IPS-11a (cell line): ENCODE results near the gene HOXB9.

ENCODE experiments used
- H3K4me3 ChIP-seq: one replicate; pipeline ENCODE4 v1.5.1; 2013; ENCODE audit warnings: low read depth, low read length, control low read depth

Gene HOXB9

DNA sequence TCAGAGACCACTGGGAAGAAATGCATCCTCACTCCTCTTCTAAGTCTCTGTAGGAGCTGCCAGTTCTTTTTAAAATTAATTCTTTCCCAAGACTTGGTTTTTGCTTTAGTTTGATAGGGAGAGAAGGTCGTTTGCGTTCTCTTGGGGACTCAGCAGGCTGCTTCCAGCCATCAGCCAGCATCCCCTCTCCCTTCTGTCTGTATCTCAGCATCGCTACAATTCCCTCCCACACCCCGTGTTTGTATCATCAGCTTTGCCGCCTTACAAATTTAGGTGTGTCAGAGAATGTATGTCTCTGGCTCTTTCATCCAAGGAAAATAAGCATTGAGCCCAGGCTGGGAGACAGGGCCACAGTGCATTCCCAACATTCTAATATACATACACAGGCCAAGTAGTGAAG lies 26.8 kb downstream of the HOXB9 start:
- no peak overlapping the region for H3K4me3 ChIP-seq

DNA sequence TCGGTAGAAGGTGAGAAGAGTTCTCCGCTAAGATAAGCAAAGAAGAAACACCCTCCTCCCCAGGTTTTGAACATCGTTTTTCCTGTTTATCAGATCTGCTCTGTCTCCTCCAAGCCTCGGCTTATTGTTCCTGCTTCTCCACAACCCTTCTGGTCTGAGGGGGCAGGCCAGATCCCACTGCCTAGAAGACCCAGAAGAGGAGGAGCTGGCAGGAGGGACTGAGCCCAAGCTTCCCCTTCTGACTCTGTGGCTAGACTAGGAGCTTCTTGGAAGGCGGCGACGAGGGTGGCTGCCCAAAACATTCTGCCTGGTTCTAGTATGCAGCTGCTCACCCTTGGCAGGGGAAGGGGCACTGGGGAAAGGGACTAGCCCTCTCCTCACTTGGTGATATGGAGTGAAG lies 27.4 kb downstream of the HOXB9 start:
- H3K4me3 ChIP-seq = no peak overlapping the region

DNA sequence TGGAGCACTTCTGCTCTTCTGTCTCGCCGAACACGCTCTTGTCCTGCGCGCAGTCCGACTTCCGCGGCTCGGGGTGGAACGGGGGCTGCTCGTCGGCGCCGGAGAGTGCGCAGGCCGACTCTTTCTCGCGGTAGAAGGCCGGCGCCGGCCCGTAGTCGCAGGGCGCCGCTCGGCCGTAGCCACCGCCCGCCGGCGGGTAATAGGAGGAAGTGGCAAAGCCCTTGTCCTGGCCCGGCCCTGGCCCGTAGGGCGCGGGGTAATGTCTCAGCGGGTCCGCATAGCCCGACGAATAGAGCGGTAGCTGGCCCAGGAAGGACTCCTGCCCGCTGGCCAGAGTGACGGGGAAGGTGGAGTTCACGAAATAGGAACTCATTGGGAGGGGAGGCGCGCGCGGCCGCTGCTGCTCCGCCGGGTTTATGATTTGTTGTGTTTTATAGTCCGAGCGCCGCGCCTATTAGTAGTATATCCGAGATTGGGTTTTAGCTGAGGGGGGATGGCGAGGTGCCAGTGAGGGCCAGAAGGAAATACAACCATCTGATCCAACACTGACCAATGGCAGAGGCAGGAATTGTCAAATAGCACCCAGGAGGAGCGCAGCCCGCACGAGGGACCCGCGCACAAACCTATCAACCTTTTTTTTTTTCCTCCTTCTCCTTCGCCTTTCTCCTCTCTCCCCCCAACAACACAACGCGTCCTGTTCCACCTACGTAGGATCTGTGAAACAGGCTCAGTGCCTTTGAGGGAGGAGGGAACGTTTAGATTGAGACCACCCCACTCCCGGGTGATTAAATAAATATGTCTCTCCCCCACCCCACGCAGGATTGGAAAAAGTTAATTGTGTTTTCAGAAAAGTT lies 28.2 kb downstream of the HOXB9 start:
- no peak overlapping the region for H3K4me3 ChIP-seq

DNA sequence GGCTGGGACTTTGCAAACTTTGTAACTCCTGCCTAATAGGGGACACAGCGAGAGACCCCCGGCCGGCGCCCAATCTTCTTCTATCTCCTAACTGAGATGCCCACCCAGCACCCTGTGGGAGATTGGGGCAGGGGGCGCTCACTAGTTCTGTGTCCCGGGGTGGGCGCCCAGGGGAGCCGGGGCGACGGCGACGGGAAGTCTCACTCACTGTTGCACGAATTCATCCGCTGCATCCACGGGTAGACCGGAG lies 28.7 kb downstream of the HOXB9 start:
- H3K4me3 ChIP-seq = no peak overlapping the region

DNA sequence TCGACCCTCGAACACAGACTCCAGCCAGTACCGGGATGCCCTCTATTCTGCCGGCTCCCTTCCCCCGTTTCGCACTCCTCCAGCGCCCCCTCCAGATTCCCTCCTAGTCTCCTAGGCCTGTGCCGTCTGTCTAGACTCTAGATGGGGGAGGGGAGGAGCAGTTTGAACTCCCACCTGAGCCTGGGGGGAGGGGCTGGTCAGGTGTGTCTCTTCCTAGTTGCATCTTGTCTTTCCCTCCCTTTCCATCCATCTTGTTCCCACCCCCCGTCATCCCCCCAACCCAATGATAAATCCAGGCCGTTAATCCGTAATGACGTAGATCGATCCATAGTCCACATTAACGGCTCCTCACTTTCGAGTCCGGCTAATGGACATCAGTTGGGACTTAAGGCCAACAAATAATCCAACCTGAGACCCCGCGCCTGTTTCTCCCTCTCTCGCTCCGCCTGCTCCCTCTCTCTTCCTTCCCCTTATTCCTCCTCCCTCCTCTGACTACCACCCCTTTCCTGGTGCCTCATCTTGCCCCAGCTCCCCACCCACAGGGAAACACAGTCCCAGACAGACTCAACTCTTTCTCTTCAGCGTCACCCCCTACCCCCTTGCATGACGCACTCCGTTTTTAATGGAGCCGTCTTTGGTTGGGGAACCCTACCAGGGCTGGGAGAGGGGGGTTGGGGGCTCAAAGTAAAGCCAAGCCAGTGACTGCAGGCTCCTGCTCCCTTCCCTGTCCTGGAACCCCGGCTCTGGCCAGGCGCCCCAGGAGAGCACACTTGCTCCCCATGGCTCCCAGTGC lies 29.2 kb downstream of the HOXB9 start:
- H3K4me3 ChIP-seq = no peak overlapping the region

DNA sequence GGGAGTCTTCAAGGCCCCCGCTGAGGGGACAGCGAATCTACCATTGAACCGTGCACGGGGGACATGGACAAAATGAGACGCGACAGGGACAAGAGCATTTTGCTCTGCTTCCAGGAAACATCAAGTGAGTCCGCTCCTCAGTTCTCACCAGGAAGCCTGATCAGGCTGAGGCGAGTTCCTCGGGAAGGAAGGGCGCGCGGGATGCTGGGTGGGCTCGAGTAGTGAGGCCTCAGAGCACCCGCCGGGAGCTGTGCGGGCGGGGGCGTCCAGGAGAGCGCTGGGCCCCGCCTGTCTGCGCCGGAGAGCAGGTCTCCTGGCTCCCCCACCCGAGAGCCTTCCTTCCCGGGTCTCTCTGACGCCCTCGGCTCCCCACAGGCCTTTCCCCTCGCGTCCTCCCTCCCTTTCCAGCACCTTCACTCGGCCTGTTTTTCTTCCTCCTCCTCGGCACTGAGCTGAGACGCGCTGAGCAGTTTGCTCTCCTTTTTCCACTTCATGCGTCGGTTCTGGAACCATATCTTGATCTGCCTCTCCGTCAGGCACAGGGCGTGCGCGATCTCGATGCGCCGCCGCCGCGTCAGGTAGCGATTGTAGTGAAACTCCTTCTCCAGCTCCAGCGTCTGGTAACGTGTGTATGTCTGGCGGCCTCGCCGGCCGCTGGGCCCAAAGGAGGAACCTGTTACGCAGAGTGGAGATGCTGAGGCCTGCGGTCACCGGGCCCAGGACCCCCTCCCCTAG lies 30.0 kb downstream of the HOXB9 start:
- H3K4me3 ChIP-seq = no peak overlapping the region

DNA sequence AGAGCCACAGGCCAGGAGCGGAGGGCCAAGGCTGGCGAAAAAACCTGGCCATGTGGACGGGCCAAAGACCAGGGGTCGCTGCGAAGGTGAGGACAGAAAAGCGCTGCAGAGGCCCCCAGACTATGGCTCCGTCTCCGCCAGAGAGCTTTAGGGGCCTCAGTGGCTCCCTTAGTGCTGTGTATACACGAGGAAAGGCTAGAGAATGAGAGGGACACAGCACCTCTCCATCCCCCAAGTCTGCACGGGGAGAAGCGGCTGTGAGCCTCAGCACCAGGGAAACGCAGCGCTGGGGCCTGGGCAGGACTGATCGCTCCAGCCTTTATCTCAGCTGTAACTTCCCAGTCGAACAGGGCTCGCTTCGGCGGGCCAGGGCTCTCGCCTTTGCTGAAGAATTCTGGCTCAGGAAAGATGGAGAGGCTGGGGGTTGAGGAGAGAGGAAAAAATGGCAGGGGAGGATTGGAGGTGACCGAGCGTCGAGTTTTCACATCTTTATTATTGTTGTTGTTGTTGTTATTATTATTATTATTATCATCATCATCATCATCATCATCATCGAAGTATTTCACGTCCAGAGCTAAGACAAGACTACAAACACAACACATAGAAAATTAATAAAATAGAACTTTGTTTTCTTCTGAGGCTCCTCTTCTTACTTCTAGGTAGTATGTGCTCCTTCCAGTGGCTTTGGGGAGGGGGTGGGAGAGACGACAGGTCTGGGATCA lies 30.7 kb downstream of the HOXB9 start:
- H3K4me3 ChIP-seq = no peak overlapping the region

DNA sequence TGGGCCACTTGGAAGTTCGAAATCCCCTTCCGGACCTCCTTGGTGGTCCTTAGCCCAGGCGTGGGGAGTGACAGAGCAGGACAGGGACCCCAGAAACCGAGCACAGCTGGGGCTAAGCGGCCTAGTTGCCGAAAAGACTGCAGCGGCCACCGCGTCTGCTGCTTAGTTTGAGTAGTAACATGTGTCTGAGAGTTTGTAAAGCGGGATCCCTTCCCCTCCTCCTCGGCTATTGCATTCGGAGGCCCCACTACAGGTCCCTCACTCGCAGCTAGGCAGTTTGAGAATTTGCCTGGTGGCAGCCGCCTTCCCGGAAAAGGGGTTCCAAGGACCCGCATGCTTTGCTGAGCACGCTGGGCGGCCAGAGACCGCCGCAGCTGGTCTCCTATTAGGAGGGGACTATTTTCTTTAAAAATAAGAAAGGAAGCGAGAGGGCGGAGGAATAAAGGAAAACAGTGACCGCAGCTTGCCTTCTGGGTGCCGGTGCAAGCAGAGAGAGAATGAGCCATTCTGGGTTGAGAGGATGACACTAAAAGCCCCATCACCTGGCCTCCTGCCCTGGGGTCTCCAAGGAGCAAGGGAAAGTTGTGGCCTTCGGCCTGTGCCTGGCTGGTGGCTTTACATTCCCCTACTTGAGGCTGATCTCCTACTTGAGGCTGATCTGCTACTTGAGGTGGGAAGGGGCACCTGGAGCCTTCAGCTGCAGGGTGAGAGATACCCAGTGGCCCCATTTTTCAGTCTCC lies 31.4 kb downstream of the HOXB9 start:
- no peak overlapping the region for H3K4me3 ChIP-seq

DNA sequence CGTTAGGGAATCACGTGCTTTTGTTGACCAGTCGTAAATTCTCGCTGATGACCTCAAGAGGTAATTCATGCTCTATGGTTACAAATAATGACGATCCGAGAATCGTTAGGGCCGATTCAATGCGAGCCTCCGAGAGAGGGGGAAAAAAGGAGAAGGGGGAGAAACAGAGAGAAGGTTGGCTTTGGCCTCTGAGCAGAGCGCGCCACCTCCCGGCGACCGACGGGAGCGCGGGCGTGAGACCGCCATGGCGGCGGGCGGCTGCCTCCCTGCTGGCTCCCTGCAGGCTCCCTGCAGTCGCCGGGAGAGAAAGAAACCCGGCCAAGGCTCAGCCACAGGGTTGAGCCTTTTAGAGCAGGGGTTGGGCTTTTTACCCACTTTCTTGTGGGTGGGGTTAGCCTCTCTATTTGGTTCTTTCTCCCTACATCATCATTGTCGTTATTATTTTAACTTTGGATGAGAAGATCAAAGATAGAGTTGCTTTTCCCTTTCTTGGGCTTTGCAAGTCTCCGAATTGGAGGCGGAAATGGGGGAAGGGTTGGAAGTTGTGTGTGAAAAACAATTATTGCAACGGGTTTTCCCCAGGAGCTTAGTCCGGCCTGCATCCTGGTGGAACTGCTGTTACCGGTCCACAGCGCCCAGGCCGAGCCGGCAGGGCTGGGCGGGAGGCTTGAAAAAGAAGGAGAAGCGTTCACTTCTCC lies 32.2 kb downstream of the HOXB9 start:
- H3K4me3 ChIP-seq = no peak overlapping the region

DNA sequence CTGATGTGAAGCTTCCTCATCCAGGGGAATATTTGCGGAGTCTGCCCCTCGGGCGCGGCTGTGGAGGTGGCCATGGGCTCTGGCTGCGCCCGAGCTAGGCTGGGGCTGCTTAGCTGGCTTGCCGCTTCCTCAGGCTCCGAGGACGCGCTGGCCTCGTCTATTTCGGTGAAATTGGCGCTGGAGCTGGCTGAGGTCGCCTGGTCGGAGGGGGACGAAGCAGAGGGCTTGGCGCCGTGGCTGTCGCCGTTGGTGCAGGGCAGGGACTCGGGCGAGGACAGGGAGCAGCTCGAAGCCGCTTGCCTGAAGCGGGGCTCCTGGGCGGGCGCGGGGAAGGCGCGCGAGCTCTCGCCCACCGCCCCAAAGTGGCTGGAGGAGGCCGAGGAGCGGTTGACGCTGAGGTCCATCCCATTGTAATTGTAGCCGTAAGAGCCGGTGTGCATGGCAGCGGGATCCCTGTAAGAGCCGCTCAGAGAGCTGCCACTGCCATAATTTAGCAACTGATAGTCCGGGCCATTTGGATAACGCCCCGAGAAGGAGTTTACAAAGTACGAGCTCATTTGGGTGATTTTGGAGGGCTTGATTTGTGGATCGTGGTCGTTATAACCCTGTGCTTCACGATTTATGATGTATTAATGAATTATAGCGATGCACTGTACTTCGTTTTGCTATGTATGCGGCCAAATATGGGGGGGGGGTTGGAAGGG lies 32.9 kb downstream of the HOXB9 start, which contains the start of gene HOXB5:
TSS of gene HOXB5 (minus strand) at position 654 of the 704 bp plus-strand sequence. CDS start at position 557, 97 bp downstream.
- no peak within 1 kb of the TSS for H3K4me3 ChIP-seq

DNA sequence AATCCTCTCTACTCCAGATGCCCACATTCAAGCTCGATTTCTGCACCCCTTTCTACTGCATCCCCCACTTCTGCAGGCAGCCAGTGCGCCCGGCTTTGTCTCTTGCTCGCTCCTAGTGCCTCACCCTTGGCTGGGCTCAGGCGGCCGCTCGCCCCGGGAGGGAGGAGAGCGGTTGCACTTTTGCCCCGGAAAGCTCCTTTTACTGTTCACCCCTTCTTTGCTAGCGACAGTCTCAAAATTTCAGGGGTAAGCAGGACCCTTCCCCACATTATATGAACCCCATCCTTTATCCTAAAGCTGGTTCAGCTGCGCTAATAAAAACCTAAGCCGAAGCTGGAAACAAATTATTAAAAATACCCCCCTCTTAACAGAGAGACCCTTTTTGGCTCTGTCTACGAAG lies 33.6 kb downstream of the HOXB9 start:
- H3K4me3 ChIP-seq = no peak overlapping the region

DNA sequence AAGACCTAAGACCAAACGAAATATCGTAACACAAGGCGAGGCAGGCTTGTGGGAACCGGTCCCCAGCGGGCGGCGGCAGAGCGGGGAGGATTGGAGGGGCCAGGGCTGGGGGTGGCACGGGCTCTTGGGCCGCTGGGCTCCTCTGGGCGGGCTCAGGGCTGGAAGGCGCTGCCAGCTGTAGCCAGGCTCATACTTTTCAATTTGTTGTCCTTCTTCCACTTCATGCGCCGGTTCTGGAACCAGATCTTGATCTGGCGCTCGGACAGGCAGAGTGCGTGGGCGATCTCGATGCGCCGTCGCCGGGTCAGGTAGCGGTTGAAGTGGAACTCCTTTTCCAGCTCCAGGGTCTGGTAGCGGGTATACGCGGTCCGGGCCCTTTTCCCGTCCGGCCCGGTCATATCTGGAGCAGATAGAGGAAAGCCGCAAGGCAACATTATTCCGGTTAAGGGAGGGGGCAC lies 34.1 kb downstream of the HOXB9 start:
- H3K4me3 ChIP-seq = no peak overlapping the region

DNA sequence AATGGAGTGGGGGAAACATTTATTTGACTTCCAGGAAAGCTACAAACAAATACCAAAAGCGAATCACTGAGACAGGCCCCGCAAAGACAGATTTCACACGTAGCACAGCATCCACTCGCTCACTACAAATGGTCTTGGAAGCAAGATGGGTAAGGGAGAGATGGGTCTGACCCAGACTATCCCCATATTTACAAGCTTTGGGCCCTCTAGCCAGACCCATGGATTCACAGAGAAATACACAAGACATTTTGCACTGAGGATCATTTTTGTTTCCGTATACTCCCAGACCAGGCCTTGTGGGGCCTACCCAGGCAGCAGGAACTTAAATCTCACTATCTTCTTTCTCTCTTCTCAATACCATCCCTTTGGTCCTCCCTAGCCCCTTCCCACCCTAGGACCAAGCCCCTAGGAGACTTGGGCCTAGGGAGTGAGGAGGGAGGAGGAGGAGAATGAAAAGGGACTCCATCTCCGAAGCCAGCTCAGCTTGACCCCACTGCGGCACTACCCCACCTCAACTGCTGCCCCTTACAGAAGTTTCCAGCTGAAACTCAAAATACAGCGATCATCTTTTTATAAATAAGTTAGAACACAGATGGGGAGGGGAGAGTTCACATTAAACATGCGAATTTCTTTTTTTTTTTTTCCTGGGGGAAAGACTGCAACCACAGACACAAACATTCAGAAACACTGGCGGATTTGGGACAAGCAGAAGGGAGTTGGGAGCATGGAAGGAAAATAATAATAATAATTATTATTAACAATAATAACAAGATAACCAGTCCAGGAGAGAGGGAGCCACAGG lies 34.7 kb downstream of the HOXB9 start:
- H3K4me3 ChIP-seq = no peak overlapping the region

DNA sequence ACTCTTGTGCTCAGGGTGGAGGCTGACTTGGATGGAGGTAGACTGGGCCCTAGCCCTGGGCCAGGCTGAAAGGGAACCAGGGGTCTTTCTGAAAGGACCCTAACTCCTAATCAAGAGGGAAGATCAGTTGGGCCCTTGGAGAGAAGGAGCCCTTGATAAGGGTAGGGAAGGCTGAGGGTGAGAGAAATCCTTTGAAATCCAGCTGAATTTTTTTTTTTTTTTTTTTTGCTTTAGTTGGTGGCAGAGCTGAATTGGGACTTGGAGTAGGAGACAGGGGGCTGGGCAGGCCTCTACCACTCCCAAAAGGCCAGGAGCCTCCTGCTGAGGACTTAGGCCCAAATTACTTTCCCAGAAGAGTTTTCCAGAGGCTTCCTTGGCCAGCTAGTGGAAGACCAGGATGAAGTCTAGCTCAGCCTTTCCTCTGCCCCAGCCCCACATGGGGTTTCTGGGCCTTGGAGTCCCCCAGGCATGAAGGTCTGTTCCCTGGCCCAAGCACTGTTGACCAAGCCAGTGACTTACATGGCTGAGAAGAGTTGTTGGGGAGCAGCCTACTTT lies 35.5 kb downstream of the HOXB9 start:
- H3K4me3 ChIP-seq = no peak overlapping the region

DNA sequence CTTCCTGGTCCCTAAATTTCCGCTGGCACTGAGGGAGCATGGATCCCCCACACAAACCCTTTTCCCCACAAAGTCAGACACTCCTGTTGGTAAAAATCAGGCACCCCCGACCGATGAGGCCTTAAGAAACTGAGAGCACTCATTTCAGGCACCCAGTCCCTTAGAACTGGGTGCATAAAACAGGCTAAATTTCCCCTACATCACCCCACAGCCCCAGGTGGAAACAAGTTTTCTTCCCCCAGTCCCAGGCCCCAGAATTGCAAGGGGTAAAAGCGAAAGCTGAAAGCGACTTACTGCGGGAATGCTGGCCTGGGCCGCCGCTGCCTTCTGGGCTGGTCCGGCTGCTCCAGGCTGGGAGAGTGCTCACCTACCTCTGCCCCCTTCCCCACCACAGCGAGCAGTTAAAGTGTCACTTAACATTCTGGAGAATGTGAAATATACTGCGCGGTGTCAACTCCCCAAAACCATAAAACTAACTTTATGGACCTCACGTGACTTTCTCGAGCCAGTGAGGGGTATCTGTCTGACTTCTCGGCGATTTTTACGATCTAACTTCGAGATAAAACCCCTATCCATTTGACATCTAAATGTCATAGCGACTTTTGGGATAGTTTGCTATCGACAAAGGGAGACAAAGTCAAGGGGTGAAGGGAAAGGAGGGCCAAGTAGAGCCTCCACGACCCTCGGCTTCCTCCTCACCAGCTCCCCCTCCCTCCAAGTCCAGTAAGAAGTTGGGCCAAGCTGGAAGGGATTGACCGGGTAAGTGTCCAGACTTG lies 36.1 kb downstream of the HOXB9 start, which contains the start of gene HOXB3:
TSS of gene HOXB3 (minus strand) at position 411 of the 776 bp plus-strand sequence. CDS start 37,767 bp downstream, outside the sequence.
- H3K4me3 ChIP-seq = no peak within 1 kb of the TSS

DNA sequence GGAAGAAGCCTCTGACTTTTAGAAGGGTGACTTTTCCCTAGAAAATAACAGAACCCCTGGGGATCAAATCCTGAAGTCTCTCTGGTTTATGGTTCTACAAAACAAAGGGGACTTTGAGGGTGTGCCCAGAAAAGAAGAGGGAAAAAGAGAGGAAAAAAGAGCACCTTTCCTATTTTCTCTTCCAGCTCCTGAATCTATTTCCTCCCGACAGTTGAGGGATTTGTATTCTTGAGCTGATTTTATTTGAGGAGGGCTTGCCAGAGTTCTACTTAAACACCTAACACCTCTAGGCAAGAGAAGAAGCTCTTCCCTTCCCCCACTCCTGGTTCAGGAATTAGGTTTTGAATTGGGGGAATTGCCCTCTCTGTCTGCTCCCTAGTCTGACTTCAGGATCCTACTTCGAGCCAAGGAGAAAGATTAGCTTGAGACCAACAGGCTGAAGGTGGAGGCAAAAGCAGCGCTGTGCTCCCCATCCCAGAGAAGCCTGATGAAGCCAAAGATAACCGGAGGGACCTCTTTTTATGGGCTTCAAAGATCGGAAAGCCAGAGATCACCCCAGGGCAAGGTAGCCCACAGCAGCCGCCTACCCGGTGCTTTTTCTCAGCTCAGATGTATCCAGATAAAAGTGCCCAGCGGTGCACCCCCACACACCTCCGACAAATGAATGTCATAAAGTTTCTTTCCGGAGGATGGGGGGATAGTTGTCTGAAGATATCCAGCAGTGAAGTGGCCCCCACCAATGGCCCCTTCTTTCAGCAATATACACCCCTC lies 36.9 kb downstream of the HOXB9 start:
- no peak overlapping the region for H3K4me3 ChIP-seq
